ENCODE measurements around the gene SDR42E2.
A peak's percentile ranks its signal among the peaks of the same experiment; 100 is the strongest.
"Not testable (repeated sequence)": the region's sequence is repeated elsewhere in the genome, so short reads cannot be mapped to it uniquely, and the experiment has no call there.

The SDR42E2 gene

DNA sequence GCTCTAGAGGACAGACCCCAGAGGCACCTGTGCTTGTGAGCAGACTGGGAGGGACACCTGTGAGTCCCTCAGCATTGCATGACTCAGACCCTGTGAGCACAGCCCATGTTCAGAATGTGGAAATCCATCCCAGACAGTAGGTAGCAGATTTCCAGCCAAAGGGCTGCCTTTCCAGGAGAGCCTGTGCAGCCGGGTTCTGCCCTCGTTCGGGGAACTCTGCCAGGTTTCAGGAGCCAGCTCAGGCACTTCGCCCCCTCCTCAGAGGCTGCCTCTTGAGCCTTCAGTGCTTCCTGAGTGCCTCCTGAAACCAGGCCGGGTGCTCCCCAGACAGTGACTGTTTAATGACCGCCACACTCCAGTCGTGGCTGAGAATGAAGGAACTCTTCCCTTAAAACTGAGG lies 23.3 kb upstream of the SDR42E2 start:
- TF ChIP-seq, protein P1, sequence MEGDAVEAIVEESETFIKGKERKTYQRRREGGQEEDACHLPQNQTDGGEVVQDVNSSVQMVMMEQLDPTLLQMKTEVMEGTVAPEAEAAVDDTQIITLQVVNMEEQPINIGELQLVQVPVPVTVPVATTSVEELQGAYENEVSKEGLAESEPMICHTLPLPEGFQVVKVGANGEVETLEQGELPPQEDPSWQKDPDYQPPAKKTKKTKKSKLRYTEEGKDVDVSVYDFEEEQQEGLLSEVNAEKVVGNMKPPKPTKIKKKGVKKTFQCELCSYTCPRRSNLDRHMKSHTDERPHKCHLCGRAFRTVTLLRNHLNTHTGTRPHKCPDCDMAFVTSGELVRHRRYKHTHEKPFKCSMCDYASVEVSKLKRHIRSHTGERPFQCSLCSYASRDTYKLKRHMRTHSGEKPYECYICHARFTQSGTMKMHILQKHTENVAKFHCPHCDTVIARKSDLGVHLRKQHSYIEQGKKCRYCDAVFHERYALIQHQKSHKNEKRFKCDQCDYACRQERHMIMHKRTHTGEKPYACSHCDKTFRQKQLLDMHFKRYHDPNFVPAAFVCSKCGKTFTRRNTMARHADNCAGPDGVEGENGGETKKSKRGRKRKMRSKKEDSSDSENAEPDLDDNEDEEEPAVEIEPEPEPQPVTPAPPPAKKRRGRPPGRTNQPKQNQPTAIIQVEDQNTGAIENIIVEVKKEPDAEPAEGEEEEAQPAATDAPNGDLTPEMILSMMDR (IDR thresholded peaks at IDR 0.05; ENCODE audit: control insufficient read depth, extremely low read depth, insufficient read depth): no peak
- no peak for DNase-seq (ENCODE audit: low read depth)
- no peak overlapping the region for H3K4me3 ChIP-seq (ENCODE audit: low read depth, low read length)

DNA sequence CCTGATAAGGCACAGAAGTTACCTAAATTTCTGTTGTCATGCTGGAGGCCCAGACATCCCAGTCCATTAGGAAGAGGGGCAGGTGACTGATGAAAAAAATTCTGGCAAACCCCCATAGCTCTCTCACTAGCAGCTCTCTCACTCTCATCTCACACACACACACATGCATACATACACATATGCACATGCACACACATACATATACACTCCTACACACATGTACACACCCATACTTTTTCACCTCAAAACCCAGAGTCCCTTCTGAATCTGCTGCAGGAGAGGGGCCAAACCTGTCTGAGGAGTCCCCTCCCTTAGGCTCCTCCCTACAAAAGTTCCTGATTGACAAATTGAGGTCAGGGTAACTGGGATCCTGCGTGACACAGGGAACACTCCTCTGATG lies 22.6 kb upstream of the SDR42E2 start:
- no peak overlapping the region for H3K4me3 ChIP-seq (ENCODE audit: low read depth, low read length)
- TF ChIP-seq, protein P1 (IDR thresholded peaks at IDR 0.05; ENCODE audit: control insufficient read depth, extremely low read depth, insufficient read depth): no peak
- DNase-seq (ENCODE audit: low read depth): no peak

DNA sequence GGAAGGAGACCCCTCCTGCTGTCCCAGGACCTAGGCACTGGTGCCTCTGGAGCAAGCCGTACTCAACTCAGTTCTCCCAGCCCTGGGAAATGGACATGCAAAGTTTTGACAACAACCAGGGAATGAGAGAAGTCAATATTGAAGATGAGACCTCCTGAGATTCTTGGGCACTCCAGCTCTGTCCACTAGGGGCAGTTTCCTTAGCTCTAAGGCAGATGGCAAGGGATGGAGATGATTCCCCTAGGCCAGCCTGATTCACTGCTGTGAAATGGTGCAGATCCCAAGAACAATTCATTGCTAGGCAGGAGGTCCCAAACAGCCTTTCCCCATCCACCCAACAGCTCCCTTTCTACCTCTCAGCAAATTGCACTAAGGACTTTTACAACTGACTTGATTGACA lies 20.5 kb upstream of the SDR42E2 start:
- no peak for DNase-seq (ENCODE audit: low read depth)
- no peak overlapping the region for H3K4me3 ChIP-seq (ENCODE audit: low read depth, low read length)
- TF ChIP-seq, protein P1 (IDR thresholded peaks at IDR 0.05; ENCODE audit: control insufficient read depth, extremely low read depth, insufficient read depth): peak; percentile 36

DNA sequence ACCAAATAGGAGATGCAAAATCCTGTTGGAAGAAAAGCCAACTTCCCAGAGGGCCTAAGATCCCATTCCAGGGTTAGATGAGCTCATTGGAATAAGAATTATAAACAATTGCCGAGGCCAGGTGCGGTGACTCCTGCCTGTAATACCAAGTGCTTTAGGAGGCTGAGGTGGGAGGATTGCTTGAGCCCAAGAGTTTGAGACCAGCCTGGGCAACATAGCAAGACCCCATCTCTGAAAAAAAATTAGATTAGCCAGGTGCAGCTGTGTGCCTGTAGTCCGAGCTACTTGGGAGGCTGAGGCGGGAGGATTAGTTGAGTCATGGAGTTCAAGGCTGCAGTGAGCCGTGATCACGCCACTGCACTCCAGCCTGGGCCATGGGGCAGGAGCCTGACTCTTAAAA lies 17.8 kb upstream of the SDR42E2 start:
- H3K4me3 ChIP-seq (ENCODE audit: low read depth, low read length): no peak overlapping the region
- TF ChIP-seq, protein P1 (IDR thresholded peaks at IDR 0.05; ENCODE audit: control insufficient read depth, extremely low read depth, insufficient read depth): no peak
- no peak for DNase-seq (ENCODE audit: low read depth)

DNA sequence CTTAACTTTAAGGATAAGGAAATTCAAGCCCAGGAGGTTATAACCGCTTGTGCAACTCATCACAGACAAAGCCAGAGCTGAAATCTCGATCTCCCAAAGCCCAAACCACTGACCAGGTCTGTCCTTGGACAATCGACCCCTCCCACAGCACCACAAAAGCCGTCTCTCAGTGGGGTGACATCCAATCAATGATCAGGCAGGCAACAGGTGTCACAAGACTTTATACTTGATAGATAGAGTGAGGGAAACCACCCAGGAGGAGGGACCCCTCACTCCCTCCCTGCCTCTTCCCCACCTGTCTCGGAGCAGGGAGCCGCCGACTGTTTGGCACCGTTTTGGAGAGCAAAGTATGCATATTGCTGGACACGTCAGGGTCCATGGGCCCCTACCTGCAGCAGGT lies 14.5 kb upstream of the SDR42E2 start:
- no peak for DNase-seq (ENCODE audit: low read depth)
- no peak overlapping the region for H3K4me3 ChIP-seq (ENCODE audit: low read depth, low read length)
- TF ChIP-seq, protein P1 (IDR thresholded peaks at IDR 0.05; ENCODE audit: control insufficient read depth, extremely low read depth, insufficient read depth): no peak

DNA sequence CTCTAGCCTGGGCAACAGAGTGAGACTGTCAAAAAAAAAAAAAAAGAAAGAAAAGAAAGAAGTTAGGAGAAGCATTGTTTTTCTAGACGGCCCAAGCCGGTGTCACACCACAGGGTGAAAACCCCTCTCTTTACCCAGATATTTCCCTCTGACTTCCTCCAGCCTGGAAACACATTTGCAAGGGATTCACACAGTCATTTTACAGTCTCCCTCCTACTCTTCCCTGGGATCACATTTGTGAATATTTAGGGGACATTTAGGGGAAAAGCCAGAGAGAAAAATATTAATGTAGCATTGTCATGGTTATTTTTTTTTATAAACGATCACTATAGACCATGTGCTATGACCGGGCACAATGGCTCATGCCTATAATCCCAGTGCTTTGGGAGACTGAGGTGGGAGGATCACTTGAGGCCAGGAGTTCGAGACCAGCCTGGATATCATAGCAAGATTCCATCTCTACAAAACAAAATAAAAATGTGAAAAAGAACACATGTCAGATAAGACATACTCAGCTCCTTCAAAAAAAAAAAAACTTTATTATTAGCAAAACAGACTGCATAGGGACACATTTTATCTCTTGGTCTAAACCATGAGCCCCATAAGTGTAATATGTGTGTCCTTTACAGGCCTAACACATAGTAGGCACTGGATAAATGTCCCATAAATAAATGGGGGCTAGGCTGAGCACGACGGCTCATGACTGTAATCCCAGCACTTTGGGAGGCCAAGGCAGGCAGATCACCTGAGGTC lies 10.9 kb upstream of the SDR42E2 start:
- H3K4me3 ChIP-seq (ENCODE audit: low read depth, low read length): no peak overlapping the region
- no peak for DNase-seq (ENCODE audit: low read depth)
- TF ChIP-seq, protein P1 (IDR thresholded peaks at IDR 0.05; ENCODE audit: control insufficient read depth, extremely low read depth, insufficient read depth): no peak

DNA sequence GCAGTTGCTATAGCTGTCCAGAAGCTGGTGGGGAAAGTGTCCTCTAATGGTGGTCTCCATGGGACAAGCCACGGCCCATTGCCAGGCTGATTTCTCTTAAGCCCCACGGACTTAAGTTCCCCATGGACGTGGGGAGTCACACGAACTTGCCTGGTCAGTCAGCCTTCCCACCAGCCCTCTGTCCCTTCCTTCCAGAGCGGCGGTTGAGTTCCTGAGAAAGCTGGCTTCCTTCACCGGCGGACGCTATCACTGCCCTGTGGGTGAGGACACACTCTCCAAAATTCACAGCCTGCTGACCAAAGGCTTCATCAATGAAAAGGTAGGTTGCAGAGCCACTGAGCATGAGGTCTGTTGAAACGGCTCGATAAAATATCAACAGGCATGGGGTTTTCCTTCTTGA lies 10.0 kb upstream of the SDR42E2 start:
- DNase-seq (ENCODE audit: low read depth): no peak
- no peak overlapping the region for H3K4me3 ChIP-seq (ENCODE audit: low read depth, low read length)
- TF ChIP-seq, protein P1 (IDR thresholded peaks at IDR 0.05; ENCODE audit: control insufficient read depth, extremely low read depth, insufficient read depth): no peak

DNA sequence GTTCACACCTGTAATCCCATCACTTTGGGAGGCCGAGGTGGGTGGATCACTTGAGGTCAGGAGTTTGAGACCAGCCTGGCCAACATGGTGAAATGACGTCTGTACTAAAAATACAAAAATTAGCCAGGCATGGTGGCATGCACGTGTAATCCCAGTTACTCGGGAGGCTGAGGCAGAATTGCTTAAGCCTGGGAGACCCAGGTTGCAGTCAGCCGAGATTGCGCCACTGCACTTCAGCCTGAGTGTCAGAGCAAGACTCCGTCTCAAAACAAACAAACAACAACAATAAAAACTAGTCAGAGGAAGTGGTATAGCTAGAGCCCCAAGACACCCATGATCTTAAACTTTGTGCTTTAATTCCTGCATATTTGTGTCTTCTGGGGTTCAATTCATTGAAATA lies 9.2 kb upstream of the SDR42E2 start:
- not testable (repeated sequence) for DNase-seq (ENCODE audit: low read depth); H3K4me3 ChIP-seq (ENCODE audit: low read depth, low read length)

Measured in LNCaP clone FGC (cell line).